ENCODE results near the gene EPS8L3.
"Not testable (repeated sequence)": the region's sequence is repeated elsewhere in the genome, so short reads cannot be mapped to it uniquely, and the experiment has no call there.

Gene EPS8L3

GRCh38 chr1:109764561-109765482, 1.1 kb upstream of the EPS8L3 start:
- no peak for DNase-seq (ENCODE audit: low read depth in 2 of 2)

- no peak for DNase-seq (ENCODE audit: low read depth in 2 of 2)
Observed at GRCh38 chr1:109762821-109763645, 690 bp downstream of the EPS8L3 start.

GRCh38 chr1:109762039-109762585, 1.6 kb downstream of the EPS8L3 start:
- DNase-seq (ENCODE audit: low read depth in 2 of 2), result no peak

- no peak for DNase-seq (ENCODE audit: low read depth in 2 of 2)
Observed at GRCh38 chr1:109761227-109762038, 2.3 kb downstream of the EPS8L3 start.

- no peak for DNase-seq (ENCODE audit: low read depth in 2 of 2)
Observed at GRCh38 chr1:109760581-109761226, 3.0 kb downstream of the EPS8L3 start.

GRCh38 chr1:109759513-109760334, 4.0 kb downstream of the EPS8L3 start:
- DNase-seq (ENCODE audit: low read depth in 2 of 2), result no peak

- no peak for DNase-seq (ENCODE audit: low read depth in 2 of 2)
Observed at GRCh38 chr1:109757936-109758786, 5.6 kb downstream of the EPS8L3 start.

GRCh38 chr1:109756848-109757521, 6.7 kb downstream of the EPS8L3 start:
- DNase-seq (ENCODE audit: low read depth in 2 of 2), result no peak

- not testable (repeated sequence) for DNase-seq (ENCODE audit: low read depth in 2 of 2)
Observed at GRCh38 chr1:109756325-109756724, 7.4 kb downstream of the EPS8L3 start.

- DNase-seq (ENCODE audit: low read depth in 2 of 2), result no peak
Observed at GRCh38 chr1:109754738-109755137, 9.0 kb downstream of the EPS8L3 start.

- DNase-seq (ENCODE audit: low read depth in 2 of 2), result no peak
Observed at GRCh38 chr1:109751531-109752260, 12.0 kb downstream of the EPS8L3 start.

- no peak for DNase-seq (ENCODE audit: low read depth in 2 of 2)
Observed at GRCh38 chr1:109750920-109751319, 12.8 kb downstream of the EPS8L3 start.

GRCh38 chr1:109750241-109750882, 13.4 kb downstream of the EPS8L3 start:
- no peak for DNase-seq (ENCODE audit: low read depth in 2 of 2)

- no peak for DNase-seq (ENCODE audit: low read depth in 2 of 2)
Observed at GRCh38 chr1:109749221-109749620, 14.5 kb downstream of the EPS8L3 start.

- DNase-seq (ENCODE audit: low read depth in 2 of 2), result not testable (repeated sequence)
Observed at GRCh38 chr1:109748311-109748710, 15.4 kb downstream of the EPS8L3 start.

- DNase-seq (ENCODE audit: low read depth in 2 of 2), result no peak
Observed at GRCh38 chr1:109740615-109741373, 22.9 kb downstream of the EPS8L3 start, which contains the start of gene GSTM3. Gene GSTM3, minus strand, starts transcription at chr1:109741038. Its CDS starts 751 bp downstream, at chr1:109740287.

Measured in stimulated activated CD8-positive, alpha-beta memory T cell treated with anti-CD3 and anti-CD28 coated beads, Interleukin-15, amount 100 ng/mL, for 4 hours (primary cell).